ENCODE measurements around the gene ZBTB7B.
A peak's percentile ranks its signal among the peaks of the same experiment; 100 is the strongest.

Gene ZBTB7B

DNA sequence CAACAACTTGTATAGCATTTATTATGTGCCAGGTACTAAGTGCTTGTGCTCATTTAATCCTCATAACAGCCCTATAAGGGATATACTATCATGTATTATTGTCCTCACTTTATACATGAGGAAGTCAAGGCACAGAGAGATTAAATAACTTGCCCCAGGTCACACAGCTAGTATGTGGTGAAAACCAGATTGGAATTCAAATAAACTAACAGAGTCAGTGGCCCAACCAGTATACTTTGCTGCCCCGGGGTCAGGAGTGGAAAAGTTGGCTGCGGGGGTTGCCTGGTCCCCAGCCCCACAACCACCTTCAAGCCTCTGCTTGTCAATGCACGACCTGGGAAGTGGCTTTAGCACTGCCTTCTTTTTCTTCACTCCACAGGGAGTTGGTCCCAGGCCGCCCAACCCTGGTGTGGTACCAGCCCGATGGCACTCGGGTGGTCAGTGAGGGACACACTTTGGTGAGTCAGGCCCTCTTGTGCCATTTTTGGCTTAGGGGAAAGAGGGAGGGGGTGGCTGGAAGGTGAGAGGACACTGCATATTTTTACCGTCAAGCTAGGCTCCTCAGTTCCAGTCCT, 51.0 kb downstream of the ZBTB7B start:
- POLR2A ChIA-PET (ENCODE audit: low non-redundant PET): no interaction called here

DNA sequence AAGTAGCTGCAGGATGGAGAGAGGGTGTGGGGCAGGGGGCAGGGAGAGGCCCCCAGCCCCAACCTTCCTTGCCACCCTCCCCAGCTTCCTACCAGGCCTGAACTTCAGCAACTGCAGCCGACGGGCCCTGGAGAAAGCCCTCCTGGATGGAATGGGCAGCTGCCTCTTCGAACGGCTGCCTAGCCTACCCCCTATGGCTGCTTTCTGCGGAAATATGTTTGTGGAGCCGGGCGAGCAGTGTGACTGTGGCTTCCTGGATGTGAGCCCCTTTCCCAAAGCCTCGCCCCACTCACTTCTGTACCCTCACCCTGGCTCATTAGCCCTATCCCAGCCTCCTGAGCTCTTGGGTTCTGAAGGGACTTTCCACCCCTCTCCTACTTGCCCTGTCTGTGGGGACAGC, 54.5 kb downstream of the ZBTB7B start:
- CTCF ChIA-PET: interaction anchor here (1.2 to 2.3 kb wide), 4 partner anchors 13 to 96 kb away, joined by 3 to 16 read pairs (median 6); partner anchors contain the start of gene PYGO2

More for the DNA sequence above, 51.0 kb downstream of the ZBTB7B start:
- no peak for DNase-seq (ENCODE audit: low spot score)
- peak overlapping the region; percentile 98 for H3K27ac ChIP-seq
- TF ChIP-seq, protein P1, sequence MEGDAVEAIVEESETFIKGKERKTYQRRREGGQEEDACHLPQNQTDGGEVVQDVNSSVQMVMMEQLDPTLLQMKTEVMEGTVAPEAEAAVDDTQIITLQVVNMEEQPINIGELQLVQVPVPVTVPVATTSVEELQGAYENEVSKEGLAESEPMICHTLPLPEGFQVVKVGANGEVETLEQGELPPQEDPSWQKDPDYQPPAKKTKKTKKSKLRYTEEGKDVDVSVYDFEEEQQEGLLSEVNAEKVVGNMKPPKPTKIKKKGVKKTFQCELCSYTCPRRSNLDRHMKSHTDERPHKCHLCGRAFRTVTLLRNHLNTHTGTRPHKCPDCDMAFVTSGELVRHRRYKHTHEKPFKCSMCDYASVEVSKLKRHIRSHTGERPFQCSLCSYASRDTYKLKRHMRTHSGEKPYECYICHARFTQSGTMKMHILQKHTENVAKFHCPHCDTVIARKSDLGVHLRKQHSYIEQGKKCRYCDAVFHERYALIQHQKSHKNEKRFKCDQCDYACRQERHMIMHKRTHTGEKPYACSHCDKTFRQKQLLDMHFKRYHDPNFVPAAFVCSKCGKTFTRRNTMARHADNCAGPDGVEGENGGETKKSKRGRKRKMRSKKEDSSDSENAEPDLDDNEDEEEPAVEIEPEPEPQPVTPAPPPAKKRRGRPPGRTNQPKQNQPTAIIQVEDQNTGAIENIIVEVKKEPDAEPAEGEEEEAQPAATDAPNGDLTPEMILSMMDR (conservative IDR thresholded peaks at IDR 0.05; ENCODE audit: low read depth): no peak
- CTCF ChIA-PET: interaction anchor here (0.6 to 1.8 kb wide), 7 partner anchors 9 to 1108 kb away, joined by 3 to 8 read pairs (median 4); no protein-coding TSS in a partner anchor

DNA sequence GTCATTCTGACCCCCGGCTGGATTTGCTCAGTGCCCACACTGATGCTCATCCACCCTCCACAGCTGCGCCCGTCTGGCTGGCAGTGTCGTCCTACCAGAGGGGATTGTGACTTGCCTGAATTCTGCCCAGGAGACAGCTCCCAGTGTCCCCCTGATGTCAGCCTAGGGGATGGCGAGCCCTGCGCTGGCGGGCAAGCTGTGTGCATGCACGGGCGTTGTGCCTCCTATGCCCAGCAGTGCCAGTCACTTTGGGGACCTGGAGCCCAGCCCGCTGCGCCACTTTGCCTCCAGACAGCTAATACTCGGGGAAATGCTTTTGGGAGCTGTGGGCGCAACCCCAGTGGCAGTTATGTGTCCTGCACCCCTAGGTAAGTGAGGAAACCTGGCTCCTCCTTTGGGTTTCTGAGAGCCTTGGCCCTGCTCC, 55.2 kb downstream of the ZBTB7B start:
- TF ChIP-seq, protein P1 (conservative IDR thresholded peaks at IDR 0.05; ENCODE audit: low read depth): no peak
- ChIA-PET CTCF (interaction anchor here (0.5 to 2.3 kb wide), 4 partner anchors 13 to 61 kb away, joined by 3 to 16 read pairs (median 6); no protein-coding TSS in a partner anchor), POLR2A (ENCODE audit: low non-redundant PET) (no interaction called here)
- H3K27ac ChIP-seq: peak overlapping the region; percentile 36
- DNase-seq (ENCODE audit: low spot score): no peak

More for the DNA sequence above, 54.5 kb downstream of the ZBTB7B start:
- POLR2A ChIA-PET (ENCODE audit: low non-redundant PET): no interaction called here
- peak overlapping the region; percentile 36 for H3K27ac ChIP-seq
- DNase-seq (ENCODE audit: low spot score): no peak
- TF ChIP-seq, protein P1 (conservative IDR thresholded peaks at IDR 0.05; ENCODE audit: low read depth): no peak

DNA sequence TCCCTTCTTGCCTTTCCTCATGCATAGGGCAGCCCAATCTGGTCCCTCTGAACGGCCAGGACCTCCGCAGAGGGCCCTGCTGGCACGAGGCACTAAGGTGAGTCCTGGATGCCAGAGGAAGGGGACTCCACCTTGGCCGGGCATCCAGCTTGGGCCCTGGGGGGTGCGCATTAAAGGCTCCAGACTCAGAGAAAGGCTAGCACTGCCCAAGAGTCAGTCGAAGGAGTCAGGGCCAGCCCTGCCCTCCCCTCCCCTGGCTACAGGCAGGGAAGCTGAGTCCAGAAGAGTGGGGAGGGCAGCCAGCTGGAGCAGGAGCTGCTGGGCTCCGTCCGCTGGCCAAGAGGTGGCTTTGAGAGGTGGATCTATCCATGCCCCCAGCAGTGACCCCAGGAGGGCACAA, 58.1 kb downstream of the ZBTB7B start:
- DNase-seq (ENCODE audit: low spot score): no peak
- H3K27ac ChIP-seq: peak overlapping the region; percentile 92
- ChIA-PET CTCF (interaction anchor here (0.6 to 3.0 kb wide), 11 partner anchors 9 to 864 kb away, joined by 3 to 27 read pairs (median 5); partner anchors contain the start of gene ADAM15), POLR2A (ENCODE audit: low non-redundant PET) (interaction anchor here (0.5 kb wide), 1 partner anchor 9 kb away, joined by 4 read pairs; no protein-coding TSS in a partner anchor)
- TF ChIP-seq, protein P1 (conservative IDR thresholded peaks at IDR 0.05; ENCODE audit: low read depth): no peak

DNA sequence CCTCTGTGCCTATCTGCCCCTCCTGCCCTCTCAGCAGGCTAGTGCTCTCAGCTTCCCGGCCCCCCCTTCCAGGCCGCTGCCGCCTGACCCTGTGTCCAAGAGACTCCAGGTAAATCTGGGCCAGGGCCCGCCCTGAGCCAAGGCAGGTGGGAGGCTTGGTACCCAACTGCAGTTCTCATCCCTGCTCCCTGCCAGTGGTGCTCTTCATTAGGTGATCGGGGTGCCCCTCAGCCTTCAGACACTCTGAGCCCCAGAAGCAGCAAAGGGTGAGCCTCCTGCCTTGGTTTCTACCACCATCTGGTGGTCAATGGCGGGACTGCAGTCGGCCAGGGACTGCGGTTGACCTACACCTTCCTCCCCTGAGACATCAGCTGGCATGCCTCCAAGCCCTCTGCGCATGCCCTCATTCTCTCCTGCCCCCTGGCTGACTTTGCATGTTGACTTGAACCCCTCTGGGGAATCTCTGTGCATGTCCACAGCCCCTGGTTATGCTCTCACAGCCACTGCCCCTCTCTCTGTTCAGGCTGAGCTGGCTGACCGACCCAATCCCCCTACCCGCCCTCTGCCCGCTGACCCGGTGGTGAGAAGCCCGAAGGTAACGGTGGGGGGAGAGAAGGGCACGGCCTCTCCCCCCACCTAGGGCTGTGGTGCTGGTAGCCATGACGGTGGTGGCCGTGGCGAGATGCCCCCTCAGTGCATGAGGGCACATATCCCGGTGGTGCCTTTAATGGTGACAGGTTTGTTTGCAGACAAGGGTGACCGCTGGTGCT, 59.0 kb downstream of the ZBTB7B start:
- H3K27ac ChIP-seq: peak overlapping the region; percentile 92
- TF ChIP-seq, protein P1 (conservative IDR thresholded peaks at IDR 0.05; ENCODE audit: low read depth): peak; percentile 98
- CTCF ChIA-PET: interaction anchor here (0.5 to 3.0 kb wide), 31 partner anchors 10 to 1035 kb away, joined by 3 to 27 read pairs (median 4); partner anchors contain the start of genes ADAM15, EFNA3, FLAD1 and SHC1
- peak; percentile 83 for DNase-seq (ENCODE audit: low spot score)
- POLR2A ChIA-PET (ENCODE audit: low non-redundant PET): interaction anchor here (0.5 kb wide), 1 partner anchor 10 kb away, joined by 4 read pairs; no protein-coding TSS in a partner anchor

DNA sequence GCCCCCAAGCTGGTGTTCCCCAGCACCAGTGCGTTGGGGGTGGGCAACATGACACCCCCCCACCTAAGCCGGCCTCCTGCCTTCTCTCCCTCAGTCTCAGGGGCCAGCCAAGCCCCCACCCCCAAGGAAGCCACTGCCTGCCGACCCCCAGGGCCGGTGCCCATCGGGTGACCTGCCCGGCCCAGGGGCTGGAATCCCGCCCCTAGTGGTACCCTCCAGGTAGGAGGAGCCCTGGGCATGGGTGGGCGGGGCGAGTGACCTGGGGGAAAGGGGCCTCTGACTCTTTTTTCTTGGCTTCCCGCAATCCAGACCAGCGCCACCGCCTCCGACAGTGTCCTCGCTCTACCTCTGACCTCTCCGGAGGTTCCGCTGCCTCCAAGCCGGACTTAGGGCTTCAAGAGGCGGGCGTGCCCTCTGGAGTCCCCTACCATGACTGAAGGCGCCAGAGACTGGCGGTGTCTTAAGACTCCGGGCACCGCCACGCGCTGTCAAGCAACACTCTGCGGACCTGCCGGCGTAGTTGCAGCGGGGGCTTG, 59.6 kb downstream of the ZBTB7B start:
- POLR2A ChIA-PET (ENCODE audit: low non-redundant PET): no interaction called here
- TF ChIP-seq, protein P1 (conservative IDR thresholded peaks at IDR 0.05; ENCODE audit: low read depth): no peak

More for the DNA sequence above, 59.6 kb downstream of the ZBTB7B start:
- peak overlapping the region; percentile 92 for H3K27ac ChIP-seq
- no peak for DNase-seq (ENCODE audit: low spot score)
- CTCF ChIA-PET: interaction anchor here (0.5 to 3.0 kb wide), 25 partner anchors 11 to 1034 kb away, joined by 3 to 27 read pairs (median 4); partner anchors contain the start of genes ADAM15, EFNA3, FLAD1 and SHC1
